HG02798 (cell line): ENCODE measurements around the gene OR5L1.

ENCODE experiments used
- ATAC-seq: cut with Tn5 transposase; IDR thresholded peaks from one replicate; pipeline ENCODE4 v1.9.1; 2021; ENCODE audit warnings: mild to moderate bottlenecking; ENCODE audit not compliant: unreplicated experiment, poor library complexity

The OR5L1 gene

GRCh38 chr11:55811067-55811466 lies at the start of gene OR5L1:
Gene OR5L1 (plus strand): TSS chr11:55811367. CDS start chr11:55811467, 100 bp downstream.
- no peak for ATAC-seq

GRCh38 chr11:55773138-55773537 lies 38.0 kb upstream of the OR5L1 start, which contains the start of gene OR5D13:
Gene OR5D13 (plus strand): TSS chr11:55773438. CDS start chr11:55773438, 0 bp downstream.
- ATAC-seq = no peak

GRCh38 chr11:55791606-55792005 lies 19.6 kb upstream of the OR5L1 start:
- no peak for ATAC-seq

DNA sequence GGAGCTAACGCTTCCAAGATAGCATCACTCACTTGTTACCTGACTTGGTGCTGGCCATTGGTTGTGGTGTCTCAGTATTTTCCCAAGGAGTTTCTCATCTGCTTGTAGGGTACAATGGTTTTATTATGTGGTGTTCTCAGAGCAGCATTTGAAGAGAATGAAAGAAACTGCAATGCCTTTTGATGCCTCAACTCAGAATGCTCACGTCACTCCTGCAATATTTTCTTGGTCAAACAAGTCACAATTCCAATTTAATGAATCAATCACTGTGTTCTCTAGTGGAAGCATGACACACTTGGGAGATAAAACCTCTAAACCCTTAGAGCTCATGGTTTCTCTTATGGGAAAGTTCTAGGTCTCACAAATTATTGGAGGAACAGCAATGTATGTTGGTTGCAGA lies 17.8 kb upstream of the OR5L1 start:
- no peak for ATAC-seq

DNA sequence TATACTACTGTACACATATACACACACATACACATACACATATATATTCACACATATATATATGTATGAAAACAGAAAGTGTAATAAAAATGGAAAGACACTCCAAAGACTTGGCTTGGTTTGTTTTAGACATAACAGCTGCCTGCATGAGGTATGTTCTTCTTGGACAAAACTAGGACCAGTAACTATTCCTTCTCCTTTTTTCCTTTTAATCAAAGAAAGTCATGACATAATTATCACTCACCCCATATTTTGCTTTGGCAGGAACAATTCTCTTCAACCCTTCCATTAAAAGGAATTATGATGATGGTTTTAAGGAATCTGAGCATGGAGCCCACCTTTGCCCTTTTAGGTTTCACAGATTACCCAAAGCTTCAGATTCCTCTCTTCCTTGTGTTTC lies 15.9 kb upstream of the OR5L1 start, which contains the start of gene OR5D14:
OR5D14 (plus strand) TSS at position 301 of the 400 bp plus-strand sequence; CDS start at position 301, 0 bp downstream.
- ATAC-seq = no peak

- no peak for ATAC-seq
These were observed 4.9 kb upstream of the OR5L1 start for GRCh38 chr11:55806248-55806647.

GRCh38 chr11:55819330-55819729 lies 8.2 kb downstream of the OR5L1 start, which contains the start of gene OR5D18:
Gene OR5D18 (plus strand): TSS chr11:55819630. CDS start chr11:55819630, 0 bp downstream.
- no peak for ATAC-seq

- ATAC-seq = no peak
These were observed 15.8 kb downstream of the OR5L1 start, which contains the start of gene OR5L2 for GRCh38 chr11:55826919-55827318. Gene OR5L2 (plus strand): TSS chr11:55827219. CDS start chr11:55827219, 0 bp downstream.

GRCh38 chr11:55838452-55838851 lies 27.3 kb downstream of the OR5L1 start, which contains the start of gene OR5D16:
Gene OR5D16 (plus strand): TSS chr11:55838752. CDS start chr11:55838752, 0 bp downstream.
- ATAC-seq = no peak

GRCh38 chr11:55847453-55847852 lies 36.3 kb downstream of the OR5L1 start:
- no peak for ATAC-seq

- ATAC-seq = no peak
These were observed 37.9 kb downstream of the OR5L1 start for GRCh38 chr11:55849037-55849436.

GRCh38 chr11:55852141-55852540 lies 41.0 kb downstream of the OR5L1 start:
- no peak for ATAC-seq

DNA sequence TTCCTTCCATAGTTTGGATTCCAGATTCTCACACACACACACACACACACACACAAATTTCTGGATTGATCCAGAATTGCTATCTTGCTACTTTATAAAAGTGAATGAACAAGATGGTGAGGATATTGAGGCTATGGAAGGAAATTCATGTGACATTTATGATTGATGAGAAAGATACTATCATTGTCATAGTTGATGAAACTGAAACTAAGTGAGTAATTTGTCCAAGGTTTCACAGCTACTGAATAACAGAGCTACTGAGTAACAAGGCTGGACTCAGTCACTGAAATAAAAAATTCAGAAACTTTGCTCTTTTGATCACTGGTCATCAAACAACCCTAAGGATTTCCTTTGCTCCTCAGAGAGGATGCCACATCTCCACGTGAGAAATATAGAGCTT lies 43.5 kb downstream of the OR5L1 start:
- ATAC-seq = no peak
